Choroid plexus epithelial cell (primary cell): ENCODE results near the gene ATPAF1.

Experiments
- DNase-seq: peaks from one replicate; pipeline ENCODE4 v3.0.0-alpha.2; 2010; ENCODE audit warnings: low read depth
- H3K4me3 ChIP-seq: 2 replicates; pipeline ENCODE4 v1.5.1; 2011; ENCODE audit warnings: low read depth, mild to moderate bottlenecking, control low read depth, low read length, moderate library complexity
- CTCF ChIP-seq: conservative IDR thresholded peaks from 2 replicates; pipeline ENCODE4 v1.5.1; 2011; ENCODE audit warnings: low read depth, mild to moderate bottlenecking, control low read depth, inconsistent platforms, low read length, moderate library complexity

Gene ATPAF1

DNA sequence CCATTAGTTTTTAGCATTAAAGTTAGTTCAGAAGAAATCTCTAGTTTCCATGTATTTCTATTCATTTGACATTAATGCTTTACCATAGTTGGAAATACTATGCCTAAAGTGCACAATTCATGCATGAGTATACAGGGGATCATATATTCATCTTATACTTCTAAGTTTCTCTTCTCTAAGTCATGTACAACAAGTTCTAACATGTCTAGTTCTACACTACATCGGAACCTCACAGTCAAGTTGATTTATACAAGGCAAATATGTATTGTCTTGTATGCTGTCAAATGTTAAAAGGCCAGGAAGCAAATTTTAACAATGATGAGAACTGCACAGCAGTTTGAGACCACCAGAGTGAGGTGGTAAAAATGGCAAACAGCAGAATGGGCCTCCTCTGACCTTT is 28.6 kb downstream of the ATPAF1 start:
- H3K4me3 ChIP-seq, result no peak overlapping the region
- DNase-seq, result no peak
- no peak for TF ChIP-seq CTCF

GRCh38 chr1:46638921-46639320 is 29.2 kb downstream of the ATPAF1 start:
- no peak for TF ChIP-seq CTCF
- no peak for DNase-seq
- no peak overlapping the region for H3K4me3 ChIP-seq

GRCh38 chr1:46637444-46638083 is 30.6 kb downstream of the ATPAF1 start:
- no peak overlapping the region for H3K4me3 ChIP-seq
- no peak for DNase-seq

DNA sequence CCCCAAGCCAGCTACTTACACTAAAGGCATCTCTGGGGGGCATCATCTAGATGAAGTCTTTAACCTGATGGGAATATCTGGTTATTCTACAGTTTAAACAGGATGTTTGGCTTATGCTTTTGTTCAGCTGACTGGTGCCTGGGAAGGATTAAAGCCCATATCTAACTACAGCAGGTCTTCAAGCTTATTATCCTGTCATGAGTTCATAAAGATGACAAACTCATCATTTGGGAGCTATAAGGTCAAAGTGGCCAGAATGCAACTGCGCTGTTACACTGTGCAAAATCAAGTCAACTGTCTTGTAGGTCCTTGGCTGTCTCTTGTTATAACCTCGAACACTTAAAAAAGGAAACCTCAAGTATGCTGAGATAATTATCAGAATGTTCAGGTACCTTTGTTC is 33.0 kb downstream of the ATPAF1 start:
- H3K4me3 ChIP-seq, result no peak overlapping the region
- no peak for DNase-seq
- no peak for TF ChIP-seq CTCF

More at GRCh38 chr1:46637444-46638083, 30.6 kb downstream of the ATPAF1 start:
- TF ChIP-seq CTCF, result no peak

DNA sequence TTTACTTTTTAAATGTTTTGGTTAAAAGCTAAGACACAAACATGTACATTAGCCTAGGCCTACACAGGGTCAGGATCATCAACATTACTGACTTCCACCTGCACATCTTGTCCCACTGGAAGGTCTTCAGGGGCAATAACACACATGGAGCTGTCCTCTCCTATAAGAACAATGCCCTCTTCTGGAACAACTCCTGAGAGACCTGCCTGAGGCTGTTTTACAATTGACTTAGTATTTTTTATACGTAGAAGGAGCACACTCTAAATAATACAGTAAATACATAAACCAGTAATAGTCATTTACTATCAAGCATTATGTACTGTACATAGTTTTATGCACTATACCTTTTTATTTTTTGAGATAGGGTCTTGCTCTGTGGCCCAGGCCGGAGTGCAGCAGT is 37.4 kb downstream of the ATPAF1 start:
- H3K4me3 ChIP-seq, result no peak overlapping the region
- DNase-seq, result no peak
- TF ChIP-seq CTCF, result no peak

- DNase-seq, result peak; percentile 15
- TF ChIP-seq CTCF, result no peak
These were observed 44.2 kb downstream of the ATPAF1 start for GRCh38 chr1:46623743-46624644.

GRCh38 chr1:46622344-46622743 is 45.8 kb downstream of the ATPAF1 start:
- H3K4me3 ChIP-seq, result peak overlapping the region; percentile 7
- peak; percentile 91 for DNase-seq
- TF ChIP-seq CTCF, result peak; percentile 76

More at GRCh38 chr1:46623743-46624644, 44.2 kb downstream of the ATPAF1 start:
- H3K4me3 ChIP-seq, result no peak overlapping the region
